Adipose tissue (tissue), 3 donors: ENCODE measurements around the gene ELMOD1. TPM values are rescaled to one million over a fixed set of nuclear protein-coding genes. Genes with fewer than 3 reads are reported as not detected.

Experiments used
- H3K27ac ChIP-seq: one replicate; pipeline ENCODE4 v1.5.1; 2013; ENCODE audit warnings: low read depth, low read length
- WGBS, 3 donors: extraction: QIAGEN DNeasy Blood & Tissue Kit; methylation state at CpG; one replicate each; pipeline ENCODE4 v1.1.7; 2013; 5-methylcytosine and 5-hydroxymethylcytosine counted together
- polyA plus RNA-seq, 3 donors: library from polyadenylated mRNA; stranded (reverse); fragments of 200-250 nt; gene quantifications; one replicate each; pipeline ENCODE4 v1.2.3, GENCODE V29; 2013
- donor health status: healthy with polysubstance abuse.
- donor health status: Bipolar disorder and iron deficiency.
- donor health status: healthy.

ELMOD1 gene
- polyA plus RNA-seq, 3 donors: 0.02 to 0.19 TPM; not detected in 1

GRCh38 chr11:107702723-107703122 lies 111.8 kb downstream of the ELMOD1 start:
- WGBS, 3 donors: 60 to 80% (median 72%) methylated on average over 2 of the region's 2 CpGs
- H3K27ac ChIP-seq: no peak overlapping the region

- WGBS, 3 donors: 63 to 78% (median 77%) methylated on average over 3 of the region's 3 CpGs
These were observed 113.5 kb downstream of the ELMOD1 start for GRCh38 chr11:107704451-107704850.

GRCh38 chr11:107705027-107705426 lies 114.1 kb downstream of the ELMOD1 start:
- 71 to 93% (median 76%) methylated on average over 2 of the region's 2 CpGs for WGBS, 3 donors
- no peak overlapping the region for H3K27ac ChIP-seq

More at GRCh38 chr11:107704451-107704850, 113.5 kb downstream of the ELMOD1 start:
- H3K27ac ChIP-seq: no peak overlapping the region

- no peak overlapping the region for H3K27ac ChIP-seq
- 46 to 55% (median 51%) methylated on average over 2 of the region's 2 CpGs for WGBS, 3 donors
These were observed 115.6 kb downstream of the ELMOD1 start for GRCh38 chr11:107706531-107706930.

- 70 to 80% (median 76%) methylated on average over 3 of the region's 3 CpGs for WGBS, 3 donors
These were observed 116.3 kb downstream of the ELMOD1 start for GRCh38 chr11:107707215-107707671.

GRCh38 chr11:107707807-107708206 lies 116.9 kb downstream of the ELMOD1 start:
- no peak overlapping the region for H3K27ac ChIP-seq
- WGBS, 3 donors: 33 to 54% (median 45%) methylated on average over 4 of the region's 4 CpGs

More at GRCh38 chr11:107707215-107707671, 116.3 kb downstream of the ELMOD1 start:
- no peak overlapping the region for H3K27ac ChIP-seq

- no peak overlapping the region for H3K27ac ChIP-seq
- 78 to 83% (median 81%) methylated on average over 3 of the region's 3 CpGs for WGBS, 3 donors
These were observed 117.8 kb downstream of the ELMOD1 start for GRCh38 chr11:107708792-107709191.

- WGBS, 3 donors: 40 to 92% (median 76%) methylated on average over 1 of the region's 1 CpG
- no peak overlapping the region for H3K27ac ChIP-seq
These were observed 119.4 kb downstream of the ELMOD1 start for GRCh38 chr11:107710301-107710700.

- 52 to 70% (median 62%) methylated on average over 12 of the region's 12 CpGs for WGBS, 3 donors
These were observed 121.2 kb downstream of the ELMOD1 start, which contains the start of gene SLN for GRCh38 chr11:107711861-107712755. Gene SLN (minus strand): TSS chr11:107712056.

GRCh38 chr11:107713009-107713408 lies 122.1 kb downstream of the ELMOD1 start:
- no peak overlapping the region for H3K27ac ChIP-seq
- 31 to 45% (median 34%) methylated on average over 3 of the region's 3 CpGs for WGBS, 3 donors

More at GRCh38 chr11:107711861-107712755, 121.2 kb downstream of the ELMOD1 start, which contains the start of gene SLN:
- H3K27ac ChIP-seq: no peak within 1 kb of the TSS

Other genes starting within 250 kb of the ELMOD1 start
- gene CWF19L2, start 133.3 kb upstream of the ELMOD1 start, polyA plus RNA-seq: 1 to 10 TPM; 2.8 to 8.4 (median 4.9) TPM
- gene ALKBH8, start 25.4 kb upstream of the ELMOD1 start, polyA plus RNA-seq: 1 to 10 TPM; 2.0 to 5.4 (median 2.6) TPM
- gene SLN, start 120.9 kb downstream of the ELMOD1 start, polyA plus RNA-seq: 1 to 10 TPM in 1 of 3 donors, under 1 TPM in 1, not detected in 1; 0.90 to 1.2 TPM